ENCODE results near the gene FAT2.
"Not testable (repeated sequence)": the region's sequence is repeated elsewhere in the genome, so short reads cannot be mapped to it uniquely, and the experiment has no call there.

Gene FAT2

DNA sequence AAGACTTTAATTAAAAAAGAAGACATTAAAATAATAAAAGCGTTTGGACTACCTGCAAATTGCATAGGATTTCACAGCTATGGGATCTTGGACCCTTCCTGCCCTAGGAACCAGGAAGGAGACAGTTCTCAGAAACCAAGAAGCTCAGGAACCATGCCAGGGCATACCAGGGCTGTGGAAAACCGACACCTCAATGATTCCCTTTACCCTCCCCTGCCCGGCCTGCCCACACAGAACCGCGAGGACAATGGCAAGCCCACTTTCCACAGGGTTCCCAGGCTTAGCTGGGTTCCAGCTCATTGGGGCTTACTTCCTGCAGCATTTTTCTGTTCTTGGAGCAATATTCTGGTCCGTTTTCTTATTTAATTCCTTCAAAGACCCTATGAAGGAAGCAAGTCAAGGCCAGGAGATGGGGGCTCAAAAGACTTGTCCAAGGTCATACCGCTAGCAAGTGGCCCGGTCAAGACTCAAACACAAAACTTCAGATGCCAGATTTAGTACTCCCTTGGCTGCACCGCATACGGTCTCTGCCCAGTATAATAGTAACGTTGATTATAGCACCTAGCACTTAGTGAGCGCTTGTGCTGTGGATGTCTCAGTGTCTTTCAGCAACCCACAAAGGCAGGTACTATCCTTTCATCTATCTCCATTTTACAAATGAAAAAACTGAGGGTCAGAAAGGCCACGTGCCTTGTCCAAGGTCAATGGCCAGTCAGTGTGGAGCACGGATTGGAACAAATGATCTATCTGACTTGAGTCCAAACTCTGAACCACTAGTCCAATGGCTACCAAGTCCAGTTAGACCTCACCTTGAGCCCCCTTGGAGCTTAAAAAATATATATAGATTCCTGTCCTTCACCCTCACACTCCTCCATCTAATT, 6.8 kb downstream of the FAT2 start:
- H3K4me3 ChIP-seq (replicated peaks; ENCODE audit: low read depth, low read length) = no peak overlapping the region
- TF ChIP-seq, protein P1, sequence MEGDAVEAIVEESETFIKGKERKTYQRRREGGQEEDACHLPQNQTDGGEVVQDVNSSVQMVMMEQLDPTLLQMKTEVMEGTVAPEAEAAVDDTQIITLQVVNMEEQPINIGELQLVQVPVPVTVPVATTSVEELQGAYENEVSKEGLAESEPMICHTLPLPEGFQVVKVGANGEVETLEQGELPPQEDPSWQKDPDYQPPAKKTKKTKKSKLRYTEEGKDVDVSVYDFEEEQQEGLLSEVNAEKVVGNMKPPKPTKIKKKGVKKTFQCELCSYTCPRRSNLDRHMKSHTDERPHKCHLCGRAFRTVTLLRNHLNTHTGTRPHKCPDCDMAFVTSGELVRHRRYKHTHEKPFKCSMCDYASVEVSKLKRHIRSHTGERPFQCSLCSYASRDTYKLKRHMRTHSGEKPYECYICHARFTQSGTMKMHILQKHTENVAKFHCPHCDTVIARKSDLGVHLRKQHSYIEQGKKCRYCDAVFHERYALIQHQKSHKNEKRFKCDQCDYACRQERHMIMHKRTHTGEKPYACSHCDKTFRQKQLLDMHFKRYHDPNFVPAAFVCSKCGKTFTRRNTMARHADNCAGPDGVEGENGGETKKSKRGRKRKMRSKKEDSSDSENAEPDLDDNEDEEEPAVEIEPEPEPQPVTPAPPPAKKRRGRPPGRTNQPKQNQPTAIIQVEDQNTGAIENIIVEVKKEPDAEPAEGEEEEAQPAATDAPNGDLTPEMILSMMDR (IDR thresholded peaks at IDR 0.05; ENCODE audit: low read depth, low read length, missing control alignments) = no peak
- DNase-seq (ENCODE audit: extremely low read depth, low read depth) = no peak

DNA sequence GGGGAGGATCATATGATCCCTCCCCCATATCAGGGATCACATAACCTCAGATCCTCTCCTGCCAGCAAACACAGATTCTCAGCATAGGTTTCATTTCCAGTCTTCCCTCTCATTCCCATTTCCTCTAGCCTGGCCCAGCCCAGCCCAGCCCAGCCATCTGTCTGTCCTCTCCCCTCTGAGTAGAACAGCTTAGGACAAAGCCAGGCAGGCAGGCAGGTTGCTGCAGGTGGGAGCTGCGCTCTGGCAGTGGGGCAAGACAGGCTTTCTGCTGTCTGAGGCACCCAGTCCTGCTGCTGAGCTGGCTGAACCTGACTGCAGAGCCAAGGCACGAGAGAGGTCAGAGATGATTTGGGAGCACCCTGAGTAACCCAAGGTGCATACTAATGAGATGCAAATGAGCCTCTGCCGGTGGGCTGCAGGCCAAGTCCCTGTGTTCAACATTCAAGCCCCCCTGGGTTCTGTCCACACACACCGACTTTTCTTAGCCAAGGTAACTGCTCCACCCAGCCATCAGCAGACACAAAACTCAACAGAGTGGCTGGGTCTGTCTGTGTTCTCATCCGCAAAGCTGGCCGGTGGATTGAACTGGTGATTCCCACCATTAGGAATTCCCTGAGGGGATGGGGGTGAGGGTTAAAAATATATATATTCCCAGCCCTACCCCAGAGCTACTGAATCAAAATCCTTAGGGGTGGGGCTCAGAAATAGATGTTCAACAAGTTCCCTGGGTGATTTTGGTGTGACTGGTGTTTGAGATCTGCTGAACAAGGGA, 9.1 kb downstream of the FAT2 start:
- H3K4me3 ChIP-seq (replicated peaks; ENCODE audit: low read depth, low read length) = no peak overlapping the region
- no peak for DNase-seq (ENCODE audit: extremely low read depth, low read depth)
- TF ChIP-seq, protein P1 (IDR thresholded peaks at IDR 0.05; ENCODE audit: low read depth, low read length, missing control alignments) = no peak

DNA sequence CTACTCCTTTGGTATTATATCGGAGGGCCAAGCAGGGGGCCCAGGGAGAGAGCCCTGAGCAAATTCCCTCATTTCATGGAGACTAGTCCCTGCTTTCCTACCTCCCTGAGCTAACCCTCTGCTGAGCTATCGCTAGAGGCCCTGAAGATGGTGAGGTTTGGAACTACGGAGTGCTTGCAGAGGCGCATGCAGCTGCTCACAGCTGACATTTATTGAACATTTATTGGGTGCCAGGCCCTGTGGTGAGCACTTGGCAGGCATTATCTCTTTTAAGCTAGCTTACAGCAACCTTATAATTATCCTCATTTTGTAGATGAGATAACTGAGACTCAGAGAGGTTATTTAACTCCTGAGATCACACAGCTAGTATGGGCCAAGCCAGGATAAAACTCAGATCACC, 9.8 kb downstream of the FAT2 start:
- TF ChIP-seq, protein P1 (IDR thresholded peaks at IDR 0.05; ENCODE audit: low read depth, low read length, missing control alignments) = no peak
- no peak overlapping the region for H3K4me3 ChIP-seq (replicated peaks; ENCODE audit: low read depth, low read length)
- DNase-seq (ENCODE audit: extremely low read depth, low read depth) = no peak

DNA sequence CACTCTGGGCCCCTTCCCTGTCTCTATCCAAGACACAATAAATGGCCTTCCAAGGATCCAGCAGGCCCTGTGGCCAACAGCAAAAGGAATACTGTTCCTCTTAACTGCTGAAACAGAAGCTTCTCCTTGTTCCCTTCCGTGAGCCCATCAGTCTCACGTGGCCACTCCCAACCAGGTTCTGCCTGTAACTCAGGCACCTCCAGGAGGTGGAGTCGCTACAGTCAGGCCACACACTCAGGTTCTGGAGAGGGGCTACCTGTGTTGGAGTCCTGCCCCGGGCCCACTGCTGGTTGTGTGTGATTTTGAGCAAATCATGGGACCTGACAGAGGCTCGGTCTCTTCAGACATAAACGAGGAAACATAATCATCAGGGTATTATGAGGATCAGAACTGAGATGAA, 10.3 kb downstream of the FAT2 start:
- TF ChIP-seq, protein P1 (IDR thresholded peaks at IDR 0.05; ENCODE audit: low read depth, low read length, missing control alignments) = no peak
- H3K4me3 ChIP-seq (replicated peaks; ENCODE audit: low read depth, low read length) = no peak overlapping the region
- DNase-seq (ENCODE audit: extremely low read depth, low read depth) = no peak

DNA sequence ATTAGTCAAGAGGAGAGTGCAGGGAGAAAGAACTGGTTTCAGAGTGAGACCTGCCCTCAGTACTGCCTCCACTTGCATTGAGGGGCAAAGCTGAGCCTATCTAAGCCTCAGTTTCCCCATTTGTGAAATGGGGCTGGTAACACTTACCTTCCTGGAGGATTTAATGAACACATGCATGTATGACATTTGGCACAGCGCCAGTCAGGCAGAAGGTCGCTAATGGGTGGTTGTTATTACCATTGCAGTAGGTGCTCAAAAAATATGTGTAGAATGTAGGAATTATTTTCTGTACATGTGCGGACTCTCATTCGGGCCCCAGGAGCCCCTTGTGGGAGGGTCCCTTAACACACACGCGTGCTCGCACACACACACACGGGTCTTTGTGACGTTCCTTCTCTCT, 10.9 kb downstream of the FAT2 start:
- TF ChIP-seq, protein P1 (IDR thresholded peaks at IDR 0.05; ENCODE audit: low read depth, low read length, missing control alignments) = no peak
- DNase-seq (ENCODE audit: extremely low read depth, low read depth) = no peak
- no peak overlapping the region for H3K4me3 ChIP-seq (replicated peaks; ENCODE audit: low read depth, low read length)

DNA sequence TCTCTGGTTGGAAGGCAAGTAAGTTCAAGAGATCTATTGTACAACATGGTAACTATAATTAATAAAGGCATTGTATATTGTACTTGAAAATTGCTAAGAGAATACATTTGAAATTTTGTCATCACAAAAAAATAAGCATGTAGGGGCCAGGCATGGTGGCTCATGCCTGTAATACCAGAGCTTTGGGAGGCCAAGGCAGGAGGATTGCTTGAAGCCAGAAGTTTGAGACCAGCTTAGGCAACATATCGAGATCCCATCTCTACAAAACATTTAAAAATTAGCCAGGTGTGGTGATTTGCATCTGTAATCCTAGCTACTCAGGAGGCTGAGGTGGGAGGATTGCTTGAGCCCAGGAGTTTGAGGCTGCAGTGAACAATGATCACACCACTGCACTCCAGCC, 12.0 kb downstream of the FAT2 start:
- DNase-seq (ENCODE audit: extremely low read depth, low read depth); H3K4me3 ChIP-seq (replicated peaks; ENCODE audit: low read depth, low read length): not testable (repeated sequence)

DNA sequence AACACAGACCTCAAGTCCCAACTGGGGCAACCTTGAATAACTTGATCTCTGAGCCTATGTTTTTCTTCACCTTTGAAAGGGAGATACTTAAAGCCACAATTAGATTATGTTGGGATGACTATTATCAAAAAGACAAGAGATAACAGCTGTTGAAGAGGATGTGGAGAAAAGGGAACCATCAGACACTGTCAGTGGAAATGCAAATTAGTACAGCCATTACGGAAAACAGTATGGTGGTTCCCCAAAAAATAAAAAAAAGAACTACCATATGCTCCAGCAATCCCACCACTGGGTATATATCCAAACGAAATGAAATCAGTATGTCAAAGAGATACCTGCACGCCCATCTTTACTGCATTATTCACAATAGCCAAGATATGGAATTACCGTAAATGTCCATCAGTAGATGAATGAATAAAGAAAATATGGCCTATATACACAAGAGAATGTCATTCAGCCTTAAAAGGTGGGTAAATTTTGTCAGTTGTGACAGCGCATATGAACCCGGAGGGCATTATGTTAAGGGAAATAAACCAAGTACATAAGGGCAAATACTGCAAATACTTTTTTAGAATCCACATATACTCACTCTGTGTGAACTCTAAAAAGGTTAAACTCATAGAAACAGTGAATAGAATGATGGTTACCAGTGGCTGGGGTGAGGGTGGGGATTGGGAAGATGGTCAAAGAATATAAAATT, 12.7 kb downstream of the FAT2 start:
- TF ChIP-seq, protein P1 (IDR thresholded peaks at IDR 0.05; ENCODE audit: low read depth, low read length, missing control alignments) = no peak
- DNase-seq (ENCODE audit: extremely low read depth, low read depth) = no peak
- H3K4me3 ChIP-seq (replicated peaks; ENCODE audit: low read depth, low read length) = no peak overlapping the region

All from HFF-Myc (cell line).